GM12878 (cell line): ENCODE data around the gene ADGRV1. TPM values are rescaled to one million over a fixed set of nuclear protein-coding genes. Genes with fewer than 3 reads are reported as not detected.

Experiments used
- ATAC-seq: fragments of 200-7000 bp; cut with Tn5 transposase; 3 replicates; pipeline ENCODE4 v1.9.1; 2020; ENCODE audit warnings: mild to moderate bottlenecking, moderate library complexity
- BruUV-seq: library from RNA; stranded (reverse); fragments of 400-500 nt; replicated peaks from 2 replicates; lab custom pipeline; 2021; lab: Mats Ljungman, UMichigan
- CTCF ChIA-PET: fragments of 300-600 bp; sonication (Branson Sonifier 250); formaldehyde crosslinking; extraction: SDS; loops from one replicate; lab custom pipeline; 2021; ENCODE audit warnings: inconsistent platforms; lab: Yijun Ruan, JAX
- POLR2A ChIA-PET: fragments of 350-600 bp; formaldehyde crosslinking; extraction: SDS; loops from one replicate; lab custom pipeline; 2021; ENCODE audit warnings: inconsistent platforms; lab: Charles Lee
- RAD21 ChIA-PET: fragments of 300-600 bp; sonication (Branson Sonifier 250); formaldehyde crosslinking; loops from one replicate; lab custom pipeline; 2023; ENCODE audit warnings: antibody characterized with exemption; ENCODE audit not compliant: unreplicated experiment; lab: Charles Lee
- SMC1A ChIA-PET: fragments of 300-600 bp; sonication (Branson Sonifier 250); formaldehyde crosslinking; loops from one replicate; lab custom pipeline; 2023; ENCODE audit not compliant: unreplicated experiment, uncharacterized antibody; lab: Charles Lee
- DNase-seq: peaks from one replicate; pipeline ENCODE4 v3.0.0-alpha.2; 2011; ENCODE audit warnings: low read depth, low spot score
- FAIRE-seq: peaks from 3 replicates; lab custom pipeline; 2011; peaks lifted over from hg19 to GRCh38; lab: Jason Lieb, UNC
- H2AFZ ChIP-seq: 2 replicates; pipeline ENCODE4 v1.6.0; 2011; ENCODE audit warnings: low read depth, low read length, control low read depth; ENCODE audit not compliant: control insufficient read depth
- H3K27ac ChIP-seq: 2 replicates; pipeline ENCODE4 v1.5.1; 2011; ENCODE audit warnings: control low read depth; ENCODE audit not compliant: control insufficient read depth, insufficient read depth
- H3K27me3 ChIP-seq, 2 experiments: replicated peaks in 1 of 2; 2 replicates each; pipeline versions ENCODE4 v1.6.0 to v1.6.1; 2011; ENCODE audit warnings: low read length in 1 of 2; ENCODE audit not compliant: control insufficient read depth in 2 of 2, insufficient read depth in 2 of 2
- H3K36me3 ChIP-seq, 2 experiments: 2 replicates each; pipeline ENCODE4 v1.5.1; 2011; ENCODE audit warnings: low read length in 1 of 2; ENCODE audit not compliant: control insufficient read depth in 2 of 2, insufficient read depth in 2 of 2
- H3K4me1 ChIP-seq: 2 replicates; pipeline ENCODE4 v1.6.1; 2011; ENCODE audit warnings: mild to moderate bottlenecking, low read length, moderate library complexity, mixed read lengths; ENCODE audit not compliant: control insufficient read depth, insufficient read depth
- H3K4me2 ChIP-seq: 2 replicates; pipeline ENCODE4 v1.6.0; 2011; ENCODE audit warnings: control low read depth; ENCODE audit not compliant: control insufficient read depth, insufficient read depth
- H3K4me3 ChIP-seq: fragments of 200-600 bp; sonication (generic); 2 replicates; pipeline ENCODE4 v1.5.1; 2016
- H3K79me2 ChIP-seq: 2 replicates; pipeline ENCODE4 v1.6.0; 2011; ENCODE audit warnings: low read length; ENCODE audit not compliant: control insufficient read depth, insufficient read depth
- H3K9ac ChIP-seq: 2 replicates; pipeline ENCODE4 v1.8.0; 2011; ENCODE audit warnings: low read length, control low read depth, mixed read lengths; ENCODE audit not compliant: control insufficient read depth, insufficient read depth
- H3K9me3 ChIP-seq: replicated peaks from 3 replicates; pipeline ENCODE4 v1.5.1; 2011; ENCODE audit warnings: mild to moderate bottlenecking, low read length; ENCODE audit not compliant: control insufficient read depth, insufficient read depth
- H4K20me1 ChIP-seq: 2 replicates; pipeline ENCODE4 v1.6.0; 2011; ENCODE audit not compliant: control insufficient read depth, insufficient read depth
- DPF2 ChIP-seq: fragments of 450-650 bp; IDR thresholded peaks from 2 replicates; pipeline ENCODE4 v1.6.1; 2017; ENCODE audit warnings: mild to moderate bottlenecking
- E2F4 ChIP-seq: IDR thresholded peaks from 2 replicates; pipeline ENCODE4 v1.6.1; 2012; ENCODE audit warnings: low read depth, low read length, improper control_type of control experiment
- EZH2 ChIP-seq: IDR thresholded peaks from 2 replicates; pipeline ENCODE4 v1.6.1; 2012; ENCODE audit warnings: low read depth, mild to moderate bottlenecking, control low read depth, inconsistent platforms, low read length, borderline replicate concordance; ENCODE audit not compliant: control insufficient read depth
- GABPA ChIP-seq: IDR thresholded peaks from 2 replicates; pipeline ENCODE4 v1.6.1; 2014; ENCODE audit warnings: antibody characterized with exemption, low read depth, mild to moderate bottlenecking, inconsistent platforms
- GATAD2B ChIP-seq: fragments of 450-650 bp; conservative IDR thresholded peaks from 2 replicates; pipeline ENCODE4 v1.6.1; 2017; ENCODE audit warnings: low read depth, mild to moderate bottlenecking, moderate library complexity
- IRF4 ChIP-seq: IDR thresholded peaks from 2 replicates; pipeline ENCODE4 v1.6.1; 2011; ENCODE audit warnings: low read depth, low read length
- LARP7 ChIP-seq: fragments of 450-650 bp; IDR thresholded peaks from 2 replicates; pipeline ENCODE4 v1.6.1; 2017; ENCODE audit warnings: mild to moderate bottlenecking
- NFIC ChIP-seq: IDR thresholded peaks from 2 replicates; pipeline ENCODE4 v1.6.1; 2012; ENCODE audit warnings: low read depth, mild to moderate bottlenecking, inconsistent platforms, low read length, moderate library complexity
- NR2F1 ChIP-seq: fragments of 450-650 bp; conservative IDR thresholded peaks from 2 replicates; pipeline ENCODE4 v1.6.1; 2017; ENCODE audit warnings: mild to moderate bottlenecking
- PBX3 ChIP-seq: IDR thresholded peaks from 2 replicates; pipeline ENCODE4 v1.6.1; 2011; ENCODE audit warnings: mild to moderate bottlenecking, low read depth, low read length, moderate library complexity; ENCODE audit not compliant: insufficient replicate concordance
- PML ChIP-seq: IDR thresholded peaks from 2 replicates; pipeline ENCODE4 v1.6.1; 2012; ENCODE audit warnings: low read length, inconsistent platforms
- RAD21 ChIP-seq: IDR thresholded peaks from 2 replicates; pipeline ENCODE4 v1.6.1; 2011; ENCODE audit warnings: mild to moderate bottlenecking, low read depth, low read length, moderate library complexity; ENCODE audit not compliant: insufficient read depth
- RBBP5 ChIP-seq: fragments of 200-600 bp; sonication (generic); conservative IDR thresholded peaks from 2 replicates; pipeline ENCODE4 v1.6.1; 2016
- RCOR1 ChIP-seq: conservative IDR thresholded peaks from 2 replicates; pipeline ENCODE4 v1.6.1; 2012; ENCODE audit warnings: low read depth, low read length, improper control_type of control experiment
- SIX5 ChIP-seq: IDR thresholded peaks from 2 replicates; pipeline ENCODE4 v1.6.1; 2011; ENCODE audit warnings: mild to moderate bottlenecking, low read depth, low read length, moderate library complexity; ENCODE audit not compliant: severe bottlenecking
- SREBF1 ChIP-seq: IDR thresholded peaks from 2 replicates; pipeline ENCODE4 v1.6.1; 2012; ENCODE audit warnings: mild to moderate bottlenecking, low read length
- WRNIP1 ChIP-seq: IDR thresholded peaks from 2 replicates; pipeline ENCODE4 v1.6.1; 2011; ENCODE audit warnings: low read depth, low read length, improper control_type of control experiment, borderline replicate concordance
- ZNF384 ChIP-seq: IDR thresholded peaks from 2 replicates; pipeline ENCODE4 v1.6.1; 2012; ENCODE audit warnings: low read depth, mild to moderate bottlenecking, low read length, improper control_type of control experiment, borderline replicate concordance
- WGBS: methylation state at CpG from one replicate; pipeline ENCODE4 v1.1.6; 2016; ENCODE audit warnings: low lambda C conversion rate; ENCODE audit not compliant: insufficient replicate concordance, insufficient coverage; ENCODE audit errors: missing lambda C conversion rate; 5-methylcytosine and 5-hydroxymethylcytosine counted together
- in situ Hi-C: fragments of 300-500 bp; cut with MboI; formaldehyde crosslinking; loops from 9 replicates; pipeline ENCODE4 v1.14.3; 2018; ENCODE audit warnings: mixed read lengths
- intact Hi-C: fragments of 100-400 bp; cut with micrococcal nuclease; formaldehyde crosslinking; loops from one replicate; pipeline ENCODE4 v1.14.2; 2022; ENCODE audit not compliant: unreplicated experiment
- polyA plus RNA-seq, 11 experiments: library from polyadenylated mRNA; depleted of rRNA in 4 of 11; unstranded in 6 of 11; stranded (reverse) in 5 of 11; fragments of >200 nt; fragmentation: Nextera tagmentation in 4 of 11; fragmentation: Illumina TruSeq in 1 of 11; extraction: Ambion mirVana in 4 of 11; extraction: Trizol in 1 of 11; gene quantifications; 1 replicate in 1 of 11; 2 replicates in 10 of 11; pipeline versions ENCODE4 v1.2.1 to v1.2.3, GENCODE V29; 2011 to 2016; ENCODE audit warnings: inconsistent platforms in 2 of 11, missing spikeins in 2 of 11, low read depth in 1 of 11
- total RNA-seq, 4 experiments: library from RNA; depleted of rRNA in 3 of 4; stranded (reverse); fragments of >200 nt in 3 of 4; fragmentation: Illumina TruSeq in 1 of 4; extraction: Trizol in 1 of 4; gene quantifications; 2 replicates each; pipeline versions ENCODE4 v1.2.1 to v1.2.3, GENCODE V29; 2013 to 2021
- TF ChIP-seq, protein P1 (sequence below): fragments of 450-650 bp; conservative IDR thresholded peaks from 2 replicates; pipeline ENCODE4 v1.6.1; 2017; ENCODE audit warnings: mild to moderate bottlenecking, moderate library complexity

Gene ADGRV1
- total and polyA plus RNA-seq, 10 of the 15 experiments (the other 5 are each of a cell fraction or from before 2014, with no cell fraction given), result 0.04 to 8.1 (median 0.16) TPM; not detected in 1

DNA sequence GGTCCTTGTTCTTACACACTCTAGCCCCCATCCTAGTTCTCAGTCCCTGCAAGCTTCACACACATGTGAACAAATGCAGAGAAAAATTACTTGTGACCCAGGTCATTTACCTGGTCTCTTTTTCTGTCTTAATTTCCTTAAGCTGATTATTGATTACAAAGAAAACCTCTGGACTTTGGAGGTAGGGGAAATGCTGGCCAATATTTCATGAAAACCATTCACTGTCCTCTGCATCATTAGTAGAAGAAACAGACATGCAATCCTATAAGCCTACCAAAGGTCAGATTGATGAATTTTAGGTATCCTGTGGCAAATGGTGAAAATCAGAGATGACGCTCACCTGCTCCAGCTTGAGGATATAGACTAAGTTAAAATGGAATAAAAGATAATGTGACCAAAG lies 457.7 kb downstream of the ADGRV1 start:
- in situ Hi-C loops, result no loop called here

More for the DNA sequence above, 457.7 kb downstream of the ADGRV1 start:
- Histone ChIP-seq H2AFZ (no peak overlapping the region), H3K79me2 (no peaks in the 10 kb centered on the region), H3K27ac (no peak overlapping the region), H4K20me1 (no peaks in the 10 kb centered on the region), H3K27me3 (no peaks in the 10 kb centered on the region), H3K9ac (no peak overlapping the region), H3K4me3 (no peak overlapping the region), H3K4me1 (no peaks in the 10 kb centered on the region), H3K4me2 (no peak overlapping the region), H3K36me3 (no peaks in the 10 kb centered on the region), H3K9me3 (no peaks in the 10 kb centered on the region)
- TF ChIP-seq GABPA (no peak), IRF4 (no peak), RAD21 (no peak), NFIC (no peak), PBX3 (no peak), SIX5 (no peak), RBBP5 (no peak), DPF2 (no peak), EZH2 (no peak), ZNF384 (no peak), RCOR1 (no peak), WRNIP1 (no peak), NR2F1 (no peak), E2F4 (no peak), LARP7 (no peak), PML (no peak), GATAD2B (no peak), SREBF1 (no peak)
- TF ChIP-seq, protein P1, sequence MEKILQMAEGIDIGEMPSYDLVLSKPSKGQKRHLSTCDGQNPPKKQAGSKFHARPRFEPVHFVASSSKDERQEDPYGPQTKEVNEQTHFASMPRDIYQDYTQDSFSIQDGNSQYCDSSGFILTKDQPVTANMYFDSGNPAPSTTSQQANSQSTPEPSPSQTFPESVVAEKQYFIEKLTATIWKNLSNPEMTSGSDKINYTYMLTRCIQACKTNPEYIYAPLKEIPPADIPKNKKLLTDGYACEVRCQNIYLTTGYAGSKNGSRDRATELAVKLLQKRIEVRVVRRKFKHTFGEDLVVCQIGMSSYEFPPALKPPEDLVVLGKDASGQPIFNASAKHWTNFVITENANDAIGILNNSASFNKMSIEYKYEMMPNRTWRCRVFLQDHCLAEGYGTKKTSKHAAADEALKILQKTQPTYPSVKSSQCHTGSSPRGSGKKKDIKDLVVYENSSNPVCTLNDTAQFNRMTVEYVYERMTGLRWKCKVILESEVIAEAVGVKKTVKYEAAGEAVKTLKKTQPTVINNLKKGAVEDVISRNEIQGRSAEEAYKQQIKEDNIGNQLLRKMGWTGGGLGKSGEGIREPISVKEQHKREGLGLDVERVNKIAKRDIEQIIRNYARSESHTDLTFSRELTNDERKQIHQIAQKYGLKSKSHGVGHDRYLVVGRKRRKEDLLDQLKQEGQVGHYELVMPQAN, result no peak
- DNase-seq, result no peak
- intact Hi-C loops, result no loop called here
- ChIA-PET POLR2A (no interaction called here), RAD21 (no interaction called here), SMC1A (interaction anchor here (1.4 to 1.5 kb wide), 2 partner anchors 9 to 15 kb away, joined by 3 read pairs; no protein-coding TSS in a partner anchor), CTCF (interaction anchor here (1.5 kb wide), 1 partner anchor 10 kb away, joined by 6 read pairs; no protein-coding TSS in a partner anchor)
- no peak for ATAC-seq
- no peak for FAIRE-seq
- no TSS peak for BruUV-seq
- WGBS, result 79% methylated on average over 1 of the region's 1 CpG
